DMS 273 (cell line): ENCODE data around the gene RNASE13.

Source experiments
- DNase-seq: peaks from one replicate; lab custom pipeline; 2025; ENCODE audit not compliant: unreplicated experiment; lab: John Stamatoyannopoulos, UW

The RNASE13 gene

GRCh38 chr14:21034707-21035106 is at the start of gene RNASE13:
RNASE13 (minus strand) TSS chr14:21034807; CDS start chr14:21034288, 519 bp downstream.
- no peak for DNase-seq

GRCh38 chr14:21084396-21084795 is 49.8 kb upstream of the RNASE13 start:
- no peak for DNase-seq

- DNase-seq = no peak
These were observed 49.1 kb upstream of the RNASE13 start for GRCh38 chr14:21083565-21084325.

- DNase-seq = no peak
These were observed 47.0 kb upstream of the RNASE13 start for GRCh38 chr14:21081521-21082142.

- DNase-seq = no peak
These were observed 44.1 kb upstream of the RNASE13 start for GRCh38 chr14:21078726-21079125.

- no peak for DNase-seq
These were observed 43.7 kb upstream of the RNASE13 start for GRCh38 chr14:21078287-21078686.

- no peak for DNase-seq
These were observed 43.1 kb upstream of the RNASE13 start for GRCh38 chr14:21077672-21078071.

- DNase-seq = peak; percentile 17
These were observed 41.3 kb upstream of the RNASE13 start for GRCh38 chr14:21075719-21076437.

GRCh38 chr14:21074398-21075272 is 40.0 kb upstream of the RNASE13 start:
- DNase-seq = peak; percentile 18

- DNase-seq = no peak
These were observed 39.3 kb upstream of the RNASE13 start for GRCh38 chr14:21073921-21074320.

- no peak for DNase-seq
These were observed 38.3 kb upstream of the RNASE13 start for GRCh38 chr14:21072781-21073339.

GRCh38 chr14:21072031-21072473 is 37.4 kb upstream of the RNASE13 start:
- DNase-seq = peak; percentile 30

GRCh38 chr14:21071225-21072030 is 36.8 kb upstream of the RNASE13 start:
- peak; percentile 91 for DNase-seq

GRCh38 chr14:21070610-21071224 is 36.1 kb upstream of the RNASE13 start:
- peak; percentile 59 for DNase-seq

- peak; percentile 67 for DNase-seq
These were observed 35.5 kb upstream of the RNASE13 start, which contains the start of gene ARHGEF40 for GRCh38 chr14:21070083-21070609. ARHGEF40 (plus strand) TSS chr14:21070304; CDS start chr14:21070397, 93 bp downstream.

- peak; percentile 68 for DNase-seq
These were observed 34.9 kb upstream of the RNASE13 start for GRCh38 chr14:21069388-21070082.

- peak; percentile 88 for DNase-seq
These were observed 34.1 kb upstream of the RNASE13 start for GRCh38 chr14:21068521-21069387.
